ENCODE results near the gene NAAA.
"Not testable (repeated sequence)": the region's sequence is repeated elsewhere in the genome, so short reads cannot be mapped to it uniquely, and the experiment has no call there.

GRCh38 chr4:75924916-75925315 is 15.9 kb downstream of the NAAA start:
- TF ChIP-seq, protein P1, sequence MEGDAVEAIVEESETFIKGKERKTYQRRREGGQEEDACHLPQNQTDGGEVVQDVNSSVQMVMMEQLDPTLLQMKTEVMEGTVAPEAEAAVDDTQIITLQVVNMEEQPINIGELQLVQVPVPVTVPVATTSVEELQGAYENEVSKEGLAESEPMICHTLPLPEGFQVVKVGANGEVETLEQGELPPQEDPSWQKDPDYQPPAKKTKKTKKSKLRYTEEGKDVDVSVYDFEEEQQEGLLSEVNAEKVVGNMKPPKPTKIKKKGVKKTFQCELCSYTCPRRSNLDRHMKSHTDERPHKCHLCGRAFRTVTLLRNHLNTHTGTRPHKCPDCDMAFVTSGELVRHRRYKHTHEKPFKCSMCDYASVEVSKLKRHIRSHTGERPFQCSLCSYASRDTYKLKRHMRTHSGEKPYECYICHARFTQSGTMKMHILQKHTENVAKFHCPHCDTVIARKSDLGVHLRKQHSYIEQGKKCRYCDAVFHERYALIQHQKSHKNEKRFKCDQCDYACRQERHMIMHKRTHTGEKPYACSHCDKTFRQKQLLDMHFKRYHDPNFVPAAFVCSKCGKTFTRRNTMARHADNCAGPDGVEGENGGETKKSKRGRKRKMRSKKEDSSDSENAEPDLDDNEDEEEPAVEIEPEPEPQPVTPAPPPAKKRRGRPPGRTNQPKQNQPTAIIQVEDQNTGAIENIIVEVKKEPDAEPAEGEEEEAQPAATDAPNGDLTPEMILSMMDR (IDR thresholded peaks at IDR 0.05) = not testable (repeated sequence)
- TF ChIP-seq POLR2A (IDR thresholded peaks at IDR 0.05) = not testable (repeated sequence)

Data from right lobe of liver (tissue), 4 donors.